NB4 (cell line): ENCODE measurements around the gene THOC2.

Experiments used
- CTCF ChIP-seq: IDR thresholded peaks from one replicate; pipeline ENCODE4 v1.5.1; 2012; ENCODE audit warnings: low read depth, low read length
- MAX ChIP-seq: IDR thresholded peaks from 2 replicates; pipeline ENCODE4 v1.6.1; 2011; ENCODE audit warnings: low read depth, low read length

GRCh38 chrX:123607270-123607669 is 125.6 kb downstream of the THOC2 start:
- no peak for TF ChIP-seq CTCF
- no peak for TF ChIP-seq MAX
